Prostate gland (tissue), 2 donors: ENCODE measurements around the gene MRPL39.

Experiments
- CTCF ChIP-seq, 4 experiments: fragments of 200-600 bp in 2 of 4; fragments of 450-650 bp in 2 of 4; sonication (generic) in 2 of 4; IDR thresholded peaks; 1 replicate in 3 of 4; 2 replicates in 1 of 4; pipeline ENCODE4 v1.5.1; 2016 to 2019; ENCODE audit warnings: antibody characterized with exemption in 4 of 4, mild to moderate bottlenecking in 2 of 4, moderate library complexity in 2 of 4
- POLR2A ChIP-seq: fragments of 450-650 bp; IDR thresholded peaks from one replicate; pipeline ENCODE4 v1.6.1; 2016; ENCODE audit warnings: antibody characterized with exemption, mild to moderate bottlenecking
- POLR2AphosphoS5 ChIP-seq: sonication (generic); formaldehyde crosslinking; IDR thresholded peaks from one replicate; pipeline ENCODE4 v1.6.1; 2017; ENCODE audit warnings: antibody characterized with exemption

DNA sequence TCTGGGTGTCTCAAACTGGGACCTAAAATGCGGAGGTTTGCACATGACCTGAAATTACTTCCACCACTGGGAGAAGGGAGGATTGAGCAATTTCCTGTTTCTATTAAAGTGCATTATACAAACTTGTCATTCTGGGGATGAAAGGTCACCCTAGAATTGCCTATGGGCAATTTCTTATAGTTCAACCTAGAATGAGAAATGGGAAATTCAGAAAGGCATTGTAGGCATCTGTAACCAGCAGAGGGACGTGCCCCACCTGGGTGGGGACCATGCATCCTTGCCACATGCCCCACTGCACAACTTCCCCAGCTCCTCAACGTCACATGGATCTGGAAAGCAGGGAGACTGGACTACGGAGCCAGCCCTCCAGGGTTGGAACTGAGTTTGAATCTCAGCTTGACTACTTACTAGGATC lies 47.0 kb downstream of the MRPL39 start:
- TF ChIP-seq CTCF (IDR thresholded peaks at IDR 0.05), result no peak
- no peak for TF ChIP-seq POLR2AphosphoS5
- TF ChIP-seq POLR2A, result no peak
